C1 segment of cervical spinal cord (tissue), 14 donors: ENCODE results near the gene L1CAM.
"Not testable (repeated sequence)": the region's sequence is repeated elsewhere in the genome, so short reads cannot be mapped to it uniquely, and the experiment has no call there.

Experiments used
- DNase-seq, 14 donors: peaks; one replicate each; lab custom pipeline; 2025; lab: John Stamatoyannopoulos, UW

Gene L1CAM

DNA sequence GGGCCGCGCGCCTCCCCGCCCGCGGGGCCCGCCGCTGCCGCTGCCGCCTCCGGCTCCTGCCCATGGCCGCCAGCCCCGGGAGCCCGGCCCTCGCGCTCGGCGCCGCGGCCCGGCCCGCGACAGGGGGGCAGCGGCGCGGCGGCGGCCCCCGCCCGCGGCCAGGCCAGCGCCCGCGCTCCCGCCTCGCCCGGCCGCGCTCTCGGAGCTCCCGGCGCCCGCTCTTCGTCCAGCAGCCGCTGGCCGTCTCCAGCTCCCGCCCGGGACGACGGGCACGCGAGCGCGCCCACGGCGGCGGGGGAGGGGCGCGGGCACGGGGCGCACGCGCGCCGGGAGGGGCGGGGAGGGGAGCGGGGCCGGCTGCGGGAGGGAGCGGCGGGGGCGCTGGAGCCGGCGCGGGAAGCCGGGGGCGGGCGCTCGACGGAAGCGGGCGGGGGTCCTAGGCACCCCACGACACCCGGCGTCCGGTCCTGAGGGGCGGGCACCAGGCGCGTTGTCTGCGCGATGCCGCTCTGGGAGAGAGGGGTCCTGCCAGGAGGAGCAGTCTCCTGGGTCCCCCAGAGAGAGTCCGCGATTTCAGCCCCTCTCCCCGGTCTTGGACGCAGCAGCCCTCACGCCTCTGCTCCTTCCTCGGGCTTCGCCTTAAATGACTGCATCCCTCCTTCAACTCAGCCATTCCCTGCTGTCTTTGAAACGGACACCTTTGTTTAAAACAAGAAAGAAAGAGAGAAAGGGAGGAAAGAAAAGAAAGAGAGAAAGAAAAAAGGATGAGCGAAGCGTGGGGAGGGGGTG lies 55.1 kb downstream of the L1CAM start:
- DNase-seq = no peak

GRCh38 chrX:153829799-153830639 lies 56.0 kb downstream of the L1CAM start, which contains the start of gene PDZD4:
PDZD4 (minus strand) TSS chrX:153830544; CDS start chrX:153830298, 246 bp downstream.
- no peak for DNase-seq

GRCh38 chrX:153829549-153829798 lies 56.5 kb downstream of the L1CAM start:
- DNase-seq = no peak

DNA sequence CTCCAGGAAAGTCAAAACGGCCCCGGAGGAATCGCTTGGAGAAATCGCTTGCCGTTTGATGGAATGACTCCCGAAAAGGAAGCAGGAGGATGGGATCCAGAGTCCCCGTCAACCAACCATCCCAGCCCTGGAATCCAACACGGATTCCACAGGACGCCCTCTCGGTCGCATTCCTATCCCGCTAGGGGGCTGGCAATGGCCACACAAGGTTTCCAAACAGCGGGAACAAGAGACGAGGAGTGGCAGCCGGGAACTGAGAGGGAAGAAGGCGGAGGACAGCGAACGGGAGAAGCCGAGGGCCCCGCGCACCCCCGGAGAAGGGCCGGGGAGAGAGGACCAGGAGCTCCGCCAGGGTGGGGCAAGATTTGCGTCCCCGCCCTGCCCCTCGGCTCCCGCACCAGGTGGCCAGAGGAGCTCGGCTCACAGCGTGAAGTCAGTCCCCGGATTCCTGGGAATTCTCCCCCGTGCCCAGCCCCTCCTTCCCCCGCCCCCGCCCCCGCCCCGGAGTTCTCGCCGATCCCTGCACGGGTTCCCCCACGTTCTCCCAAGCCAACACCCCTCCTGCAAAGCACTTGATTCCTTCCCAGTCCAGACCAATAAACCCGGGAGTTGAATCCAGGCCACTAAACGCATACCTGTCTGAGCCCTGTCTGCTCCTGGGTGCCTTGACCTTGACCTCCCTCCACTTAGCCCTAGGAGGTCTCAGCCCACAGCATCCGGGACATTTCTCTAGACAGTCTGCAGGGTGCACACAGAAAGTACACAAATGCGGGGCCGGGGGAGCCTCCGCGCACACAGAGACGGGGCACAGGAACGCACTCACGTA lies 57.0 kb downstream of the L1CAM start:
- DNase-seq = peak in 1 of 14 donors; percentile 51

GRCh38 chrX:153828308-153828707 lies 57.7 kb downstream of the L1CAM start:
- no peak for DNase-seq

GRCh38 chrX:153827903-153828302 lies 58.1 kb downstream of the L1CAM start:
- DNase-seq = no peak

- no peak for DNase-seq
Observed at GRCh38 chrX:153827016-153827415, 59.0 kb downstream of the L1CAM start.

- DNase-seq = no peak
Observed at GRCh38 chrX:153825042-153825441, 60.9 kb downstream of the L1CAM start.

GRCh38 chrX:153824348-153824747 lies 61.6 kb downstream of the L1CAM start:
- DNase-seq = no peak

- DNase-seq = no peak
Observed at GRCh38 chrX:153821066-153821465, 64.9 kb downstream of the L1CAM start.

- no peak for DNase-seq
Observed at GRCh38 chrX:153820601-153821000, 65.4 kb downstream of the L1CAM start.

GRCh38 chrX:153819384-153820040 lies 66.5 kb downstream of the L1CAM start:
- DNase-seq = no peak

GRCh38 chrX:153818571-153819383 lies 67.2 kb downstream of the L1CAM start:
- peak in 1 of 14 donors; percentile 30 for DNase-seq

- not testable (repeated sequence) for DNase-seq
Observed at GRCh38 chrX:153818064-153818463, 67.9 kb downstream of the L1CAM start.

DNA sequence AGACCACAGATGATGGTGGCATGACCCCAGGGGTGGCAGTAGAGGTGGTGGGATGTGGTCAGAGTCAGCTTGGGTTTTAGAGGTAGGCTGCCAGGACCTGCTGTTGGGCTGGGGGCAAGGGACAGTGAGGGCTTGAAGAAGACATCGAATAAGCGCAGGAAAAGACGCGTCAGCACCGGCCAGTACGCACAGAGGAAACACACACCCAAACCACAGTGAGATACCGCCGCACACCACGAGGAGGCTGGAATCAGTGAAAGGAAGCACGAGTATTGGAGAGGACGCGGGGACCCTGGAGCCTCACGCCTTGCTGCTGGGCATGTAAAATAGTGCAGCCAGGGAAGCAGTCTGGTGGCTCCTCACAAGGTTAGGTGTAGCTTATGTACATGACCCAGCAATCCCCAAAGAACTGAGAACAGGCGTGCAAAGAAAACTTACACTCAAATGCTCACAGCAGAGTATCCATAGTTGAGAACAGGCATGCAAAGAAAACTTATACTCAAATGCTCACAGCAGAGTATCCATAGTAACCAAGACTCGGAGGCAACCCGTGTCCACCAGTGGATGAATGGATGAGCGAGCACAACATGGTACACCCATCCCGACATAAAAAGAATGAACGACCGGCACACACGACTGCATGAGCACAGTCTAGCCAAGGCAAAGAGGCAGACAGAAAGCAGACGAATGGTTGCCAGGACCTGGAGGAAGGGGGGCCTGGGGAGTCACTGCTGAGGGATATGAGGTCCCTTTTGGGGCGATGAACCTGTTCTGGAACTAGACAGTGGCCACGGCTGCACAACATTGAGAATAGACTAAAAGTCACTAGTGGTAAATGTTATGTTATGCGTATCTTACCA lies 68.9 kb downstream of the L1CAM start:
- DNase-seq = no peak

- no peak for DNase-seq
Observed at GRCh38 chrX:153814591-153815315, 71.2 kb downstream of the L1CAM start.

GRCh38 chrX:153813161-153813560 lies 72.8 kb downstream of the L1CAM start:
- no peak for DNase-seq

- peak in 1 of 14 donors; percentile 28 for DNase-seq
Observed at GRCh38 chrX:153812220-153812619, 73.8 kb downstream of the L1CAM start.
